NCI-H2171 treated with DMSO at 0.1 percent for 48 hours (cell line): Measurements from ENCODE around the gene CYGB.

Experiments
- DNase-seq: peaks from one replicate; lab custom pipeline; 2025; lab: John Stamatoyannopoulos, UW

Gene CYGB

DNA sequence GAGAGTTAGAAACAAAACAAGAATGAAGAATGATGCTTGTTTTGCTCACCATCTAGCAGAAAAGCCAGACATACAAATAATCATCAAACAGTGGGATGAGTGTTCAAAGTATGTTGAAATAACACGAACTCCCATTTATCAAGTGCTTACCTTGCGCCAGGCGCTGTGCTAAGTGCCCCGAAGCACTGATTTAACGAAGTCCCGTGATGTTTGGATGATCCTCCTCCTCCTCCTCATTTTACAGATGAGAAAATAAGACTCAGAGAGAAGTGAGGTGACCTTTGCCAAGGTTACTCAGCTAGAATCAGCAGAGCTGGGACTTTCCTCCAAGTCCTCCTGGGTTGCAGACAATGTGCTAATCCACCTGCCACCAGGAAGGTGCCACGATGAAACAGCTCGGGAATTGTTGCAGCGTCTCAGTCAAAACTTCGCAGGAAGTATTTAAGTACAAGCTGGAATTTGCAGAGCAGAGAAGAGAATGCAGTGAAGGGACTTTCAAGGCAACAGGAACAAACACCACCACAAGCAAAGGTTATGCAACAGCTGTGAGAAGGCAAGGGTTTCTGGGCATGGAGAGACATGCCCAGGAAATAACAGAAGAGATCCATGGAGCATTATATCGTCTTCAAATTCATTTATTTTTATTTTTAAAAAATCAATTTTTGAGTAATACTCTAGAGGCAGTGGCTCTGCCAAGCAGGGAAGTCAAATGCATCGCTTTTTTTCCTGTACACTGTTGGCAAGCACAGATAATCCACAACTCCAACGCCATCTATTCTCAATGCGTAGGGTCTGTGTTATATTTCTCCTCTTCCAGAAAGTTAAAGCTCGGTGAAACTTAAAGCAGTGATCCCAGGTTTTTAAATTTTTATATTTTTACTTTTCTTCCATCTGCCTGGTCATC lies 13.5 kb upstream of the CYGB start:
- peak; percentile 52 for DNase-seq

GRCh38 chr17:76549539-76549938 lies 12.0 kb upstream of the CYGB start:
- DNase-seq: no peak

GRCh38 chr17:76549215-76549518 lies 11.7 kb upstream of the CYGB start:
- DNase-seq: no peak

GRCh38 chr17:76548378-76549214 lies 11.1 kb upstream of the CYGB start:
- DNase-seq: no peak

- DNase-seq: no peak
Measured at GRCh38 chr17:76547642-76548202, 10.2 kb upstream of the CYGB start.

DNA sequence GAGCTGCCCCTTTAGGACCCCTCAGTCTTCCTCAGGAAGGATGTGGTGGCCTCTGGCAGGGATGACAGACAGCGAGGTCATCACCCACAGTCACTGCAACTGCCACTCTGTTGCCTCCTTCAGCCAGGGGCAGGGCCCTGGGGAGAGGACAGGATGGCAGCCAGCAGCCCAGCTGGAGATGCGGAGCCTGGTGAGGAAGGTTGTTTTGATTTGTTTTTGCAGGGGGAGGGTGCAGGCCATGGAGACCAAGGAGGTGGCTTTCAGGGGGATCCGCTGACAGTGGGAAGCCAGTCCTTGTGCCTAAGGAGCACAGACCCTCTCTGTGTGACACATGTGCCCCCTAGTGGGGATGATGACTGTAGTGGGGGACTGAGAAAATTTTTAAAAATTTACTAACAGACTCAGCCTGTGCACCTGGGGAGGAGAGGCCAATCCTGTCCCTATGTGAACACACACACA lies 9.7 kb upstream of the CYGB start:
- peak; percentile 87 for DNase-seq

- no peak for DNase-seq
Measured at GRCh38 chr17:76546556-76547182, 9.2 kb upstream of the CYGB start.

DNA sequence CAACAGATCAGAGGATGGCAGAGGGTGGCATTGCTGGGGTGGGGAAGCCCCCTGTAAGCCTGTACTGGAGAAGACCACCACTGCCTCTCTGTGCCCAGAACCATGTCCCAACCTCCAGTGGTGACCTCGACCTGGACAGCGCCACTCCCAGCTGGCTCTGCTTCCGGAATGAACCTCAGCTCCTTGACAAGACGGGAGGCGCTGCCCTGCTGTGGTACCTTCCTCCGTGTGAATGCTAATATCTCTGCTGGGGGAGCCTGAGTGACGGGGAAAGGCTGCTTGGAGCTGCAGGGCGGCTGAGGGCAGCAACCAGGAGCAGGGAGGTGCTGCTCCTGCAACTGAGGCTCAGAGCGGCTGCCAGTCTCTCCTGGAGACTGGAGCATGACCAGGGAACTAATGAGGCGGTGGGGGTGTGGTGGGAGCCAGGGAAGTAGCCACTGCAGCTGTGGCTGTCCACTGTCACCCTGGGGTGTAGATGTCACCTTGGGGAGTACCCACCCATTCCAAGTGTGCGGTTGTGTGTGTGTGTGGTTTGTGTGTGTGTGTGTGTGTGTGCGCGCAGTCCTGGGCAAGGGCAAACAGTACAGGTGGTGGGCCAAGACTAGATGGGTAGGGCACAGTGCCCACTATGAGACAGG lies 8.5 kb upstream of the CYGB start:
- no peak for DNase-seq

- peak; percentile 84 for DNase-seq
Measured at GRCh38 chr17:76544546-76545365, 7.2 kb upstream of the CYGB start.

- DNase-seq: peak; percentile 83
Measured at GRCh38 chr17:76543826-76544545, 6.5 kb upstream of the CYGB start.

GRCh38 chr17:76543482-76543825 lies 5.9 kb upstream of the CYGB start:
- no peak for DNase-seq

- DNase-seq: no peak
Measured at GRCh38 chr17:76542984-76543383, 5.5 kb upstream of the CYGB start.

- no peak for DNase-seq
Measured at GRCh38 chr17:76542566-76542971, 5.1 kb upstream of the CYGB start.

GRCh38 chr17:76541739-76542454 lies 4.4 kb upstream of the CYGB start:
- no peak for DNase-seq

DNA sequence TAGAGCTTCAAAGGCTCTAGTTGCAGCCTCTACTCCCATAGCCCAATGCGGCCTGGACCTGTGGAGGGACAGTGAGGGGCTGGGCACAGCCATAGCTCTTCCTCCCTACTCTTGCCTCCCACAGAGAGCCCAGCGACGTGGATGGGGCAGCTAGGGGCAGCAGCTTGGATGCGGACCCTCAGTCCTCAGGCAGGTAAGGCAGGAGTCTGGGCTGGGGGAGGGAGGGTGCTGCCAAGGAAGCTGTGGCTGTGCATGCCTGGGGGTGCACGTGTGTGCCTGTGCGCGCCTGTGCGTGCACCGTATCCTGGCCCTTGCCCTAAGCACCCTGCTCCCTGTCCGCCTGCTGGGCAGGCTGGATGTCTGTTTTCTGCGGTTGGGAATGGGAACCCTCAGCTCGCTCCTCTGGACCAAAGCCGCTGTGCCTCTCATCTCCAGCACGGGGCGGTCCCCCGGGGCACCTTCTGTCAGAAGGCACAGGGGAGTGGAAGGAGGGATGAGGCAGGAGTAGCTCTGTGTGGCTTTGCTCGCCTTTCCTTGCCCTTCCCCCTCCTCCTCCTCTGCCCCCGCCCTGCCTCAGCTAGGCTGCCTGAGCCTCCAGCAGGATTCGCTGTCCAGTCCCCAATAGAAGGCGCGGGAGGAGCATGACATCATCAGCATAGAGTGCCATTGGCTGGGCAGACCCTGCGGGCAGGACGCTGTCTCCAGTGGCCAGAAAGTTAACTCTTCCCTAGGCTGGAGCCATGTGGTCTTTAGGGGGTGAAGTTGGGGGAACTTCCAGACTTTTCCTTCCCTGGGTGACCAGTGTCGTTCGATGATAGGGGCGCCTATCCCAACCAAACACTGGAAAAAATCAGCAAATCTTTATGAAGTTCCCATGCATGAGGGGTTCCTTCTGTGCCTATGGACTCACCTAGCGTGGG lies 3.1 kb upstream of the CYGB start:
- DNase-seq: peak; percentile 99

DNA sequence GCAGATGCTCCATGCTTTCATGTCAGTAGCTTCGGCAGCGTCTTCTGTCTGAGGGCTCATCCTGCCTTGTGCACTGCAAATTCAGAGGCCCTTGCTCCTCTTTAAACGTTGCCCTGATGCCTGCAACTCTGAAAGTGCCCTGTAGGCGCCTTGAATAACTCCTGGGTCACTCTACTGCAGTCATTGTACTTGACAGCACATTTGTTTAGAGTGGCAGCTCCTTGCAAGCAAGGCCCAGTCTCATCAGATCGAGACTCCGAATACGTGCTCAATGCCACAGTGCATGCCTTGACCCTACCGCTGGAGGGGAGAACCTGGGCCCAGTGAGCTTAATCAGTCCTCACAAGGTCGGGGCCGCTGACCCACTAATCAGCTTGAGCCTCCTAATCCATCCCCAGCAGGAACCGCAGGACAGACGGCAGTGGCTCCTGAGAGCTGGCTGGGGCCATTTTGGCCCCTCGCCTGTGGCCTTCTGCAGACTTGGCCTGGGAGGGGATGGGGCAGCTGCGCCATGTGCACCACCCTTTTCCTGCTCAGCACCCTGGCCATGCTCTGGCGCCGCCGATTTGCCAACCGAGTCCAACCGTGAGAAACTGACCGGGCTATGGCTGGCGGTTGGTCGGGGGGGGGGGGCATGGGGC lies 2.2 kb upstream of the CYGB start, which contains the start of gene PRCD:
PRCD (plus strand) TSS at position 414 of the 641 bp plus-strand sequence; CDS start at position 512, 98 bp downstream.
- no peak for DNase-seq

GRCh38 chr17:76538941-76539570 lies 1.5 kb upstream of the CYGB start:
- no peak for DNase-seq
